OCI-LY7 (cell line): Measurements from ENCODE around the gene SERPINB5.

Source experiments
- CTCF ChIP-seq: fragments of 200-600 bp; sonication (generic); conservative IDR thresholded peaks from 2 replicates; pipeline ENCODE4 v1.5.1; 2014; ENCODE audit warnings: mild to moderate bottlenecking, antibody characterized with exemption, low read length, moderate library complexity, mixed read lengths
- EZH2phosphoT487 ChIP-seq: fragments of 200-600 bp; sonication (generic); IDR thresholded peaks from 2 replicates; pipeline ENCODE4 v1.6.1; 2018; ENCODE audit warnings: low read depth, borderline replicate concordance, mild to moderate bottlenecking, mixed run types, antibody characterized with exemption, low read length, moderate library complexity, mixed read lengths

- TF ChIP-seq CTCF = no peak
- TF ChIP-seq EZH2phosphoT487 = no peak
Observed at GRCh38 chr18:63514326-63514725, 37.6 kb downstream of the SERPINB5 start.
